ENCODE results near the gene EN2.

GRCh38 chr7:155444746-155445145 is 13.2 kb upstream of the EN2 start:
- TF ChIP-seq CTCF (IDR thresholded peaks at IDR 0.05) (no peak), EZH2 (IDR thresholded peaks at IDR 0.05; ENCODE audit: borderline replicate concordance, insufficient read depth, low read depth, low read length, poor library complexity, severe bottlenecking) (no peak)
